ENCODE measurements around the gene ZNF516. TPM values are rescaled to one million over a fixed set of nuclear protein-coding genes. Genes with fewer than 3 reads are reported as not detected.

Gene ZNF516
- total RNA-seq, 1 experiment from 2014 or later, result 25.5 TPM

- intact Hi-C loops (cut with micrococcal nuclease; ENCODE audit: unreplicated experiment), result no loop called here
- TF ChIP-seq, protein P1, sequence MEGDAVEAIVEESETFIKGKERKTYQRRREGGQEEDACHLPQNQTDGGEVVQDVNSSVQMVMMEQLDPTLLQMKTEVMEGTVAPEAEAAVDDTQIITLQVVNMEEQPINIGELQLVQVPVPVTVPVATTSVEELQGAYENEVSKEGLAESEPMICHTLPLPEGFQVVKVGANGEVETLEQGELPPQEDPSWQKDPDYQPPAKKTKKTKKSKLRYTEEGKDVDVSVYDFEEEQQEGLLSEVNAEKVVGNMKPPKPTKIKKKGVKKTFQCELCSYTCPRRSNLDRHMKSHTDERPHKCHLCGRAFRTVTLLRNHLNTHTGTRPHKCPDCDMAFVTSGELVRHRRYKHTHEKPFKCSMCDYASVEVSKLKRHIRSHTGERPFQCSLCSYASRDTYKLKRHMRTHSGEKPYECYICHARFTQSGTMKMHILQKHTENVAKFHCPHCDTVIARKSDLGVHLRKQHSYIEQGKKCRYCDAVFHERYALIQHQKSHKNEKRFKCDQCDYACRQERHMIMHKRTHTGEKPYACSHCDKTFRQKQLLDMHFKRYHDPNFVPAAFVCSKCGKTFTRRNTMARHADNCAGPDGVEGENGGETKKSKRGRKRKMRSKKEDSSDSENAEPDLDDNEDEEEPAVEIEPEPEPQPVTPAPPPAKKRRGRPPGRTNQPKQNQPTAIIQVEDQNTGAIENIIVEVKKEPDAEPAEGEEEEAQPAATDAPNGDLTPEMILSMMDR (IDR thresholded peaks at IDR 0.05; ENCODE audit: insufficient read depth in 1 of 2, low read depth in 1 of 2, low read length in 1 of 2, severe bottlenecking in 1 of 2, unreplicated experiment in 1 of 2), result no peak
- BruUV-seq (replicated peaks), result no TSS peak
- no peaks in the 10 kb centered on the region for H3K27me3 Mint-ChIP-seq (ENCODE audit: insufficient read depth, unreplicated experiment)
- H3K9me3 Mint-ChIP-seq (ENCODE audit: unreplicated experiment), result no peaks in the 10 kb centered on the region
- H3K4me3 Mint-ChIP-seq (ENCODE audit: unreplicated experiment), result no peak overlapping the region
- no peak for DNase-seq
- H3K4me1 Mint-ChIP-seq (ENCODE audit: low read depth, unreplicated experiment), result no peaks in the 10 kb centered on the region
- no peaks in the 10 kb centered on the region for H3K36me3 ChIP-seq (ENCODE audit: control insufficient read depth, insufficient read depth, low read length)
- ChIA-PET CTCF (no interaction called here), POLR2A (no interaction called here)
- H3K4me3 ChIP-seq (ENCODE audit: low read depth, low read length), result no peak overlapping the region
- H3K4me1 ChIP-seq, result no peaks in the 10 kb centered on the region
- no peaks in the 10 kb centered on the region for H3K27me3 ChIP-seq (replicated peaks; ENCODE audit: control insufficient read depth, insufficient read depth, low read length)
- no peaks in the 10 kb centered on the region for H3K9me3 ChIP-seq
- H3K27ac Mint-ChIP-seq (ENCODE audit: unreplicated experiment), result no peak overlapping the region
- H3K36me3 Mint-ChIP-seq (ENCODE audit: insufficient read depth, unreplicated experiment), result peaks cover 20% of the 10 kb centered on the region
Observed at GRCh38 chr18:76432274-76432755, 62.7 kb downstream of the ZNF516 start.

GRCh38 chr18:76431437-76432273, 63.4 kb downstream of the ZNF516 start:
- CTCF ChIA-PET, result no interaction called here
- H3K27me3 Mint-ChIP-seq (ENCODE audit: insufficient read depth, unreplicated experiment), result no peaks in the 10 kb centered on the region
- no peak overlapping the region for H3K4me3 ChIP-seq (ENCODE audit: low read depth, low read length)

GRCh38 chr18:76430636-76431035, 64.4 kb downstream of the ZNF516 start:
- Mint-ChIP-seq H3K4me1 (ENCODE audit: low read depth, unreplicated experiment) (no peaks in the 10 kb centered on the region), H3K4me3 (ENCODE audit: unreplicated experiment) (no peak overlapping the region), H3K27ac (ENCODE audit: unreplicated experiment) (no peak overlapping the region), H3K27me3 (ENCODE audit: insufficient read depth, unreplicated experiment) (no peaks in the 10 kb centered on the region), H3K36me3 (ENCODE audit: insufficient read depth, unreplicated experiment) (peaks cover 14% of the 10 kb centered on the region), H3K9me3 (ENCODE audit: unreplicated experiment) (no peaks in the 10 kb centered on the region)
- no peak for DNase-seq
- TF ChIP-seq, protein P1 (IDR thresholded peaks at IDR 0.05; ENCODE audit: insufficient read depth in 1 of 2, low read depth in 1 of 2, low read length in 1 of 2, severe bottlenecking in 1 of 2, unreplicated experiment in 1 of 2), result no peak
- no peaks in the 10 kb centered on the region for H3K4me1 ChIP-seq
- ChIA-PET POLR2A (no interaction called here), CTCF (no interaction called here)
- H3K36me3 ChIP-seq (ENCODE audit: control insufficient read depth, insufficient read depth, low read length), result no peaks in the 10 kb centered on the region
- H3K4me3 ChIP-seq (ENCODE audit: low read depth, low read length), result no peak overlapping the region
- no peaks in the 10 kb centered on the region for H3K27me3 ChIP-seq (replicated peaks; ENCODE audit: control insufficient read depth, insufficient read depth, low read length)
- intact Hi-C loops (cut with micrococcal nuclease; ENCODE audit: unreplicated experiment), result no loop called here
- no TSS peak for BruUV-seq (replicated peaks)
- no peaks in the 10 kb centered on the region for H3K9me3 ChIP-seq

More at GRCh38 chr18:76431437-76432273, 63.4 kb downstream of the ZNF516 start:
- H3K4me3 Mint-ChIP-seq (ENCODE audit: unreplicated experiment), result no peak overlapping the region
- no TSS peak for BruUV-seq (replicated peaks)
- H3K27ac Mint-ChIP-seq (ENCODE audit: unreplicated experiment), result no peak overlapping the region
- POLR2A ChIA-PET, result no interaction called here
- no peaks in the 10 kb centered on the region for H3K4me1 Mint-ChIP-seq (ENCODE audit: low read depth, unreplicated experiment)
- Histone ChIP-seq H3K9me3 (no peaks in the 10 kb centered on the region), H3K36me3 (ENCODE audit: control insufficient read depth, insufficient read depth, low read length) (no peaks in the 10 kb centered on the region), H3K4me1 (no peaks in the 10 kb centered on the region), H3K27me3 (replicated peaks; ENCODE audit: control insufficient read depth, insufficient read depth, low read length) (no peaks in the 10 kb centered on the region)
- no peaks in the 10 kb centered on the region for H3K9me3 Mint-ChIP-seq (ENCODE audit: unreplicated experiment)
- TF ChIP-seq, protein P1 (IDR thresholded peaks at IDR 0.05; ENCODE audit: insufficient read depth in 1 of 2, low read depth in 1 of 2, low read length in 1 of 2, severe bottlenecking in 1 of 2, unreplicated experiment in 1 of 2), result no peak
- intact Hi-C loops (cut with micrococcal nuclease; ENCODE audit: unreplicated experiment), result no loop called here
- peaks cover 14% of the 10 kb centered on the region for H3K36me3 Mint-ChIP-seq (ENCODE audit: insufficient read depth, unreplicated experiment)
- DNase-seq, result no peak

Data from Caco-2 (cell line).